ENCODE data around the gene FGD4.
"Not testable (repeated sequence)": the region's sequence is repeated elsewhere in the genome, so short reads cannot be mapped to it uniquely, and the experiment has no call there.

Gene FGD4

DNA sequence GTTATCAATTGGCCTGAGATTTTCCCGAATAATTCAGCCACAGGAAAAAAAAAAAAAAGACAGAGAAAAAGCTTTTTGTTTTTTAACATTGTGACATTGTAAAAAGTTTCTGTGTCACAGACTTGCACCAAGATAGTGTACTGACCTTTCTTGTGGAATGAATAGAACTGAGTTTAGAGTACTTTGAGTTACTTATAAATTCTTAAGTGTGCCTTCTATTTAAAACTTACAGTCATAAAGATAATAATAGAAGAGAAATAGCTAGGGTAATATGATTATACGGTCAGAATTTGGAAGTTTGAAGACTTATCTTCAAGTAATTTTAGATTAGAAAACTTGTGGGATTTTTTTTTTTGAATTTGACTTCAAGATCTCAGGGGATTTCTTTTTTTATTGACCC is 88.8 kb downstream of the FGD4 start:
- in situ Hi-C loops (cut with MboI; ENCODE audit: low sequenced_read_pairs): no loop called here

DNA sequence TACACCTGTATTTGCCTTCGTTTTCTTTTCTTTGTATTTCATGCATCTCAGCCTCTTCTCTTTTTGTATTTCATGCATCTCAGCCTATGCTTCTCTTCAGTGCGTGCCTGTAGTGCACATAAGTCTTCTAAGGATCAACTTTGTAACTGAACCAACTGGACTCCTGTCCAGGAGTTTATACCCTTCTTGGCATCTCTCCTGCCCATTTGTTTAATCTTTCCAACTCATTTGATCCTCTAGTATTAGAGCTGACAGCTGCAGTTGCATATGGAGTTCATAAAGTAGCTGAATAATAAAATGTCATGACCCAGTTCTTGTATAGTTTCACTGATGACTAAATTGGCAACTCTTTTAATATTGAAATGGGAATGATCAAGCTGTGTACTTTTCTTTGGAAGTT is 89.7 kb downstream of the FGD4 start:
- in situ Hi-C loops (cut with MboI; ENCODE audit: low sequenced_read_pairs): no loop called here

DNA sequence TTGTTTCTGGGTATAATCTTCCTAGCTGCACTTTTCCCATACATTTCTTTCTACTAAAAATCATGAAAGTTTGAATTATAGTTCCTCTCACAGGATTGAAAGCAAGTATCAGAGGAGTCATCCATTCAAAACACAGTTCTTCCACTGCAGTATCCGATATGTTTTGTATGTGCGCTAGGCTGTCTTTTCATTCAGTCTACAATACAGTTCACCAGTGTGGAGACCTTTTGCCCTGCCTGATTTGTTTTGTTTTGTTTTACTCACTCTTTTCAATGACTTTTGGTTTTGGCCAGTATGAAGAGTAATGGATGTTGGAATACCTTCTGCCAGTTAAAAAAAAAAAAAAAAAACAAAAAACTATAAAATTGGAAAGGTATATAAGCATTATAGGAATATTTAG is 91.4 kb downstream of the FGD4 start:
- in situ Hi-C loops (cut with MboI; ENCODE audit: low sequenced_read_pairs): no loop called here

DNA sequence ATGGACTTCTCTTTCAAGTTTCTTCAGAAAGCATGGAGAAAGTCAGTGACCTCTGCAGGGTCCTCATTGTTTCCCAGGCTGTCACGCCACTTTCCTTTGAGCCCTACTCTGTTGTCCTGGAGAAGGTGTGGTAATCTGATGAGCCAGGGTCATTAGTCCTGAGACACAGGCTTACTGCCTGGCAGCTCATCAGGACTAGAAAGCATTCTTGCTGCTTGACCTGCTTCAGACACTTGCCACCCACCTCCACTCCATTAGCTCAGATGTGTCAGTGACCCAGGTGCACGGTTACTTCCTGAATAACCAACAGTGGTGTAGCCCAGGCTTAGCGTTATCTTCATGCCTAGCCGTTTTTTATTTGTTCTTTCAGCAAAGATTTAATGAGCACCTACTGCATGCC is 93.9 kb downstream of the FGD4 start:
- in situ Hi-C loops (cut with MboI; ENCODE audit: low sequenced_read_pairs): no loop called here

DNA sequence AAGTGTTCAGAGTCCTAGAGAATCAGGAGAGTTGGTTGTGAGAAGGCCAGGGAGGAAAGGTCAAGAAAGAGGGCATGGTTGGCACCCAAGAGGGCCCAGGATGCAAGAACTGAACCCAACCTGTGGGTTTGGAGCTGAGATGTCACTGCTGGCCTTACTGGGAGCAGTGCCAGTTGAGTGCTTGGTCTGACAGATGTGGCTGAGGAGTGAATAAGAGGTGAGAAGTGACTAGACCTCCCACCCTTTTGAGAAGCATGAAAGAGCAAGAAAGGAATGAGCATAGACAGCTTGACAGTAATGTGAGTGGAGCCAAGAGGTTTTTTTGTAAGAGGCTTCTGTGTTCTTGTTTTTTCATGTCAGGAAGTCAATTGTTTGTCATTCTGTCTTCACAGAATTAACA is 95.3 kb downstream of the FGD4 start:
- in situ Hi-C loops (cut with MboI; ENCODE audit: low sequenced_read_pairs): no loop called here

DNA sequence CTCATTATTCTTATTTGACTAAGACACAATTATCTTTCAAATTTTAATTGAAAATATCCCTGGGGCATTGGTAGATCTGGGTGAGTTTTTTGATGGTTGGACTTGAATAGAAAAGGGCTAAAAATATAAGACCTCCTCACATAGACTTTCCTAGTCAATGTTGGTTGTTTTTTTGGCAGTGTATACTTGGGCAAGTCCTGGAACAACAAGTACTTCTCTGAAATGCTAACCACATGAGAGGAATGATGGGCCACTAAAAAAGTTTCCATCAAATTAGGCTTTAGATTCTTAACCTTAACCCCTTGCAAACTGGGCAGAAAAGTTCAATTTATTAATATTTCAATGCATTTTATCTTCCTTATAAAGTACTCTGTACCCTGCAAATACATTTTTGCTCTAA is 97.6 kb downstream of the FGD4 start:
- in situ Hi-C loops (cut with MboI; ENCODE audit: low sequenced_read_pairs): no loop called here

DNA sequence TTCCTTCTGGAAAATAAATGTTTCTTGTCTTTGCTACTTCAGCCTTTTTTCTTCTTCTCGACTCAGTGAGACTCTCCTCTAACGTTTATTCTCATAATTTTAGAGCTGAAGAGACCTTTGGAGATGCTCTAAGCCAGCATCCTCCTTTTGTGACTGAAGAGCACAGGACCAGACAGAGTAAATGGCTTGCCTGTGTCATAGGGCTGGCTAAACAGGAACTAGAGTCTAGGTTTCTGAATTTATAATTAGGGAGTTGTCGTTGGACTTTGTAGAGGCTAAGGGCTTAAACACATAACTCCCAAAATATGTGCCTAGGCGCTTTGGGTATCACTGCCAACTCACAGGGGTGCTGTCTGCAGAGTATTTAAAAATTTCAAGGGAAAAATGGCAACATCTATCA is 98.5 kb downstream of the FGD4 start:
- in situ Hi-C loops (cut with MboI; ENCODE audit: low sequenced_read_pairs): no loop called here

DNA sequence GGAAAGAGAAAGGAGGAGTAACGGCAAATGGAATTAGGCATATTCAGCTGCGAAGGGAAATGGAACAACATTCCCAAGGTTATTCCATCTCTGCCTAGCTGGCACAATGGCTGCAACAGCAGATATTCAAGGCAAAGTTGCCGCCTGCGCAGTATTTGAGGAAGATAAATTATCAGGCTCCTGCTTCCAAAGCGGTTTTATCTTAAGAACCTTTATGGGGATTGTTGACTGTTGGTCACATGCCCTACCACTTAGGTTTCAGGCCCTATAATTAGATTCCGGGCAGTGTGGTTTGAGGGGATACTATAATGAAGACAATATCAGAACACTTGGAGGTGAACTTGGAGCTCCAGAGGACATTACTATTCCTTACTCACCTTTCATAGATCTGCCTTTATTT is 99.7 kb downstream of the FGD4 start:
- in situ Hi-C loops (cut with MboI; ENCODE audit: low sequenced_read_pairs): no loop called here

DNA sequence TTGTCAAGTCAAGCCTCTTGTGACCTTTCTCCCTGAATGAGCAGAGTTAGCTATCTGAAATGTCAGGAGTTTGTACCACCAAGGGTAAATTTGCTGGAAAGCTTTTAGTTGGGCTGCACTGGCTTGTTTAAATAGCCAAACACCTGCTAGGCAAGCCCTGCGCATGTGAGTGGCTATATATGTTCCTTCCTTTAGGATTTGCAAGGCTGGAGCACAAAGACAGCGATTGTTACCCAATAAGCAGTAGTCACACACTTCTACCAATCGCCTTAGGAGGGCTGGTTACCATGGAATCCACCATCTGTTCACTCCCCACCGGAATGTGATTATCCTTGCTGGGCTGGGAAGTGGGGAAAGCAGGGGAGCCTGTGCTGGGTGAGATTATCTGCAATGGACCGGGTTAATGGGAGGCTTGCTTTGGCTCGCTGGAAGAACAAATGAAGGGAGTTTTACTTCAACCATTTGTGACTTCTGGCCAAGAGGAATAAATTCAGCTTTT is 102.5 kb downstream of the FGD4 start:
- in situ Hi-C loops (cut with MboI; ENCODE audit: low sequenced_read_pairs): no loop called here

DNA sequence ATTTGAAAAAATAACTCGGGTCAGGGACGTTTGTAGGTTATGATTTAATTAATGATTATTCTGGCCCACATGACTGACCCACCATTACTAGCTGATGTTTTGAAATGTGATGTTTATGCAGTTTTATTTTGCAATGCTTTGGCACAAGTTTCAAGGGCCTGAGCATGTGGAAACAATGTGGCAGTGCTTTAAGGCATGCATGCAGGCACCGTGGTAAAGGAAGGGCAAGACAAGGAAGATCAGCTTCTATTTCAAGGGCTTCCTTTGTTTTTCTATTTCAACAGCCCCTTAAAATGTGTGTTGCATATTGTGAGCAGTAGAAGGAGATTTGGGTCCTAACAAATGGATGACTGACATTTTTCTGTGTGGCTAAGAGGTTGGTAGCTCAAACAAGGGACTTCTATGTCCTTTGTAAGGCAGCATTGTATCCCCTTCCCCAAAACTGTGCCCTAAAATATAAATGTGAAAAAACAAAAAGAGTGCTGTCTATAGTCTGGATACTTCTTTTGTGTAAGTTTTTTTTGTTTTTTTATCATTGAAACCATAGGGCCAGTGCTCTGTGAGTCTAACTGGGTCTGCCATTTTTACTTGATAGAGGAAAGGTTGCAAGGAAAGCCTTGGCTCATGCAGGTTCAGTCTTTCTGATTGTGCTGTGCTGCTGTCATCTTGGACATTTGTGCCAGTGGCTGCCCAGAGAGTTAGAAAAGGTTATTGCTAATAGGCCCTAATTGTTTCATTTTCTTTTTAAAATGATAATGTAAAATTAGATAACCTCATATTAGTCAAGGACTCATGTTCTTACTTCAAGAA is 103.5 kb downstream of the FGD4 start:
- in situ Hi-C loops (cut with MboI; ENCODE audit: low sequenced_read_pairs): no loop called here

DNA sequence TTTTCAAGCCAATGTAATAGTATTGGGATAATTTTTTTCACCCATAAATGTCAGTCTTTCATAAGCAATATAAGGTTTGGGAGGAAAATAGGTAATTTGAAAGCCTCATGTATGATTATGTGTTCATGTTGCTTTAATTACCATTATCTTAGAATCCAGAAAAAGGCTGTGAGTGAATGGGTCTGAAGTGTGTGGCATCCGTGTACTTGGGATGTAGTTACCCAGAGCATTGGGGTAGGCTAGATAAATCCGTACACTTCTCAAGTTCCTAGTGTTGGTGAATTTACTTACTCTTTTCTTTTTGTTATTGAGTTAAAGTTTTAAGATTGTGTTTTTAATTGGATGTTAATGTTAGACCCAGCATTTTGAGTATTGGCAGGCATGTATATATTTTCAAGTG is 104.4 kb downstream of the FGD4 start:
- in situ Hi-C loops (cut with MboI; ENCODE audit: low sequenced_read_pairs): no loop called here

DNA sequence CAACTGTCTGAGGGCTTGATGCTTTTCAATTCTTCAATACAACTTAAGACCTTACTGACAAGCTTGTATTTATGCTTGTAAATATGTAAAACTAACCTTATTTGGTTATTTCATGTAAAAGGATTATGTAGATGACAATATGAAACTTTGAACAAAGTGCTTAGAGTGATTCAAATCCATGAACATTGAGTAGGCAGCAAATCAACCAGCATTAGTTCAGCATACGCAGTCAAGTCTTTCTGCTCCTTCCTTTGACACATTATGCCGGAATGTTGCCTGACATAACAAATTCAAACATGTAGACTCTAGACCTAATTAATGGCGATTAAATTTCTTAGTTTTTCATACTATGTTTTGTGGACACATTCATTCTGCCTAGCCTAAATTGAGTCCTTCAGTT is 105.2 kb downstream of the FGD4 start:
- in situ Hi-C loops (cut with MboI; ENCODE audit: low sequenced_read_pairs): no loop called here

DNA sequence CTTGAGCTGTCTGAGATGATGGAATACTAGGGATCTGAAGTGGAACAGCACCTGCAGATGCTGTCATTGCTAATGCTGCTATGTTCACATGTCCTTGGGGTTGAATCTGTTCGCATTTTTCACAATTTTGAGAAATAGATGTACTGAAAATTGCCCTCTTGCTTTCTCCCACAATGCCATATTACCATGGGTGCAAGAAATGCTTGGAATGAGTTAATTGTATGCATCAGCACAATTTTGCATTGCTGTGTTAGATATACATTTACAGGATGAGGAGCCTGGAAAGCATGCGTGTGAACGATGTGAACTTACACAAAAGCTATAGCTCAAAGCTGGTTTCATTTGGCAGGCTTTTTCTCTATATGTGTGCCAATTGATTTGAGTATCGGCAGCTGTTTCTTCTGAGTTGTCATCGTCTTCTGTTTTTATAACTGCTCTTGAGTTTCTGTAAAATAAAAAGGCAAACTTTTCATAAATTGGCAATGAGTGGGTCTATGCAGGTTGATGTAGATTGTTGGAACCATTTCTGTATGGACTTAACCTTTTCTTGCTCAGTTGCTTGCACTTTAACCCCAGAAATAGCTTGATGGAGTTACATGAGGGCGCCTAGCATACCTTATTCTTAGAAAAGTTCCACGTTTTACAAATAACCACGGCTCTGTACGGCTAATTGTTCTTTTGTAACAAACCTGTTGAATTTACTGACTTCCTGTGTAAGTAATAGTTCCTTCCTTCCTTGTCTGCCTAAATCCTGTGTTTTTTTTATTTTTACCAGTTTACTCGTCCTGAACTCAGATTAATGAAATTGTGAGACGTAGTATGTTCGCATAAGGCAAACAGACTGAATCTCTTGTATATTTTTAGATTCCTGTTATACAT is 105.9 kb downstream of the FGD4 start:
- in situ Hi-C loops (cut with MboI; ENCODE audit: low sequenced_read_pairs): no loop called here

DNA sequence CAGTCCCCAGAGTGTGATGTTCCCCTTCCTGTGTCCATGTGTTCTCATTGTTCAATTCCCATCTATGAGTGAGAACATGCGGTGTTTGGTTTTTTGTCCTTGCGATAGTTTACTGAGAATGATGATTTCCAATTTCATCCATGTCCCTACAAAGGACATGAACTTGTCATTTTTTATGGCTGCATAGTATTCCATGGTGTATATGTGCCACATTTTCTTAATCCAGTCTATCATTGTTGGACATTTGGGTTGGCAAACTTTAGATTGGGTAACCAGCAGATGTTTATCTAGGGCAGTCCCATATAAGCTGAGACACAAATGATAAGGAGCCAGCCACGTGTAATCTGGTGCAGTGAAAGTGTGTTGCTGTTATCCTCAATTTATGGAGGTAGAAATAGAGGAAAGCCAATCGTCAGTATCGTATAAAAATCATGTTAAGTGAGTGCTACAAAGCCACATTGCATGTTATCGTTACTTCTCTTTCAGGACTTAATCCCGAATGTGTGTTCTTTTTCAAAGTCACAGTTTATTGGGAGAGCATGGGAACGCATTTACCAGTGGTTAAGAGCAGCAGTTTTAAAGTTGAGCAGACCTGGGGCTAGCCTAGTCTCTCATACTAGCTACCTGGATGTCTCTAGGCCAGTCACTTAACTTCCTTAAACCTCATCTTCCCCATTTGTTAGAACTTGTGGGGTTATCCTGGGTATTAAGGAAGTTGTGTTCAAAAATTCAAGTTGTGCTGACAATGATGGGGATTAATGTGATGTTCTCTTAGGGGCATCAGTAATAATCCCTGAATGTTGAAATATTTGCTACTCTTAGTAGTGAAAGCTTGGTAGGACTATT is 108.0 kb downstream of the FGD4 start:
- in situ Hi-C loops (cut with MboI; ENCODE audit: low sequenced_read_pairs): not testable (repeated sequence)

DNA sequence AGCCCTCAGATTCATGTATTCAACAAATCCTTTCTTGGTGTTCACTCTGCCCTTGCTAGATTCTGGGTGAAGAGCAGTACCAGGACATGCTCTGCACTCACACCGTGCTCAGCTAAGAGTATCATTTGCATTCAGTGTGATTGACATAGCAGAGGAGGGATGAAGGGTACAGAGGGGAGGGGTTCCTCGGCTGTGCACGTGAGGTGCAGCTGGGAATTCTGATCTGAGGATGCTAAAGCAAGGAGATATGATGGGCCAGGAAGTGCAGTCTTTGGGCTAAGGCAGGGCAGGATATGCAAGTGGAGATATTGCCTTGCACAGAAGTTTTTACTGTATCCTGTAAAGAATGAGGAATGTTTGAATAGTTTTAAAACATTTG is 108.6 kb downstream of the FGD4 start:
- in situ Hi-C loops (cut with MboI; ENCODE audit: low sequenced_read_pairs): no loop called here

DNA sequence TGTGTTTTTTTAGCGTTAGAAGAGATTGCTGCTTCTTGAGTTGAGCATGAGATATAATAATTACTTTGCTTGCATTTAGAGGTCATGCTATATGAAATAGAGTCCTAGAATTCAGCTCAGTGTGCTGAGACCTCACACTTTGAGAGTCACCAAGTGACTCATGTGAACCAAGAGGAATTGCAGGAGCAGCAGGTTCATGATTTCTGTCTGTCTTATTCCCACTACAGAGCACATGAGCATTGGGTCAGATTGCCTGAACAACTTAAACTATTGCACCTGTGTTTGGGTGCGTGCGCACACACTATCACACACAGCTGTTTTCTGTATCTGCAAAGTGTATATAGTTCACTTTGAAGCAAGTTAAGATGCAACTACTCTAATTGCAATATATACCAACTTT is 109.3 kb downstream of the FGD4 start:
- in situ Hi-C loops (cut with MboI; ENCODE audit: low sequenced_read_pairs): no loop called here

DNA sequence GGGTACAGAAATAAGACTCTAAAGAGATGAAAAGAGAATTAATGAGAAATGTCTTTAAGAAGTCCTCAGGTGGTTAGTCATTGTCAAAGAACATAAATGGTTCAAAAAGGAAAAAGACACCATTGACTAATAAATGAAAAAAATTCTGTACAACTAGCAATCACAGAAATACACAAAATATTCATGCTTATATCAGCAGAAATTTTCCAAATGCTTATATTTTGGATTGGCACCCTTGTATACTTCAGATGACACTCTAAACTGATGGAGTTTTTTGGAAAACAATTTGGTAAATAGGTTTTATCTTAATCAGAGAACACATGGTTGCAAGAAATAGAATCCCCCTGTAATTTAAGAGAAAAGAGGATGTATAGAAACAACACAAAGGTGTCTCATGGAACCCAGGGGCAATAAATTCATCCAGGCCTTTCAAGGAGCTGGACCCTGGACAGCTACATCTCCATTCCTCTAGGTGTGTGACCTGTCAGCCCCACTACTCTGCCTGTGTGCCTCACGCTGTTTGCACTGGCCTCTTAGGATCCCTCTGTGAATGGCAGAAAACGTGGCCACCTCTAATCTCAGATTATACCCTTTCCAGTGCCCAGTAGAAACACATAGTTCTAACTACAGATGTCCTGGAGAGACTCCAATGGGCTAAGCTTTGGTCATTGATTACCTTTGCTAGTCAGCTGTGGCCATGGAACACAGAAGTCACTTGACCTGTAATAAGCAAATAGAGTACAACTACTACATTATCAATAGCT is 110.2 kb downstream of the FGD4 start:
- in situ Hi-C loops (cut with MboI; ENCODE audit: low sequenced_read_pairs): no loop called here

DNA sequence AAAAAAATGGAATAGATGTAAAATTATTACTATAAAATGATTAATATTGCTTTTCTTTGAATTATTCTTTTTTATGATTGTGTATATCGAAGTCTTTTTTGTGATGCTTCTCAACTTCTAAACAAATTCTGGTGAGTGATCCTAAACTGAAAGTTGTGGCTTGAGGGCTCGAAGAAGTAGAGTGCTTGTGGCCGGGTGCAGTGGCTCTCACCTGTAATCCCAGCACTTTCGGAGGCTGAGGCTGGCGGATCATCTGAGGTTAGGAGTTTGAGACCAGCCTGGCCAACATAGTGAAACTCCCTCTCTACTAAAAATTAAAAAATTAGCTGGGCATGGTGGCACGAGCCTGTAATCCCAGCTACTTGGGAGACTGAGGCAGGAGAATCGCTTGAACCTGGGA is 112.6 kb downstream of the FGD4 start:
- in situ Hi-C loops (cut with MboI; ENCODE audit: low sequenced_read_pairs): not testable (repeated sequence)

DNA sequence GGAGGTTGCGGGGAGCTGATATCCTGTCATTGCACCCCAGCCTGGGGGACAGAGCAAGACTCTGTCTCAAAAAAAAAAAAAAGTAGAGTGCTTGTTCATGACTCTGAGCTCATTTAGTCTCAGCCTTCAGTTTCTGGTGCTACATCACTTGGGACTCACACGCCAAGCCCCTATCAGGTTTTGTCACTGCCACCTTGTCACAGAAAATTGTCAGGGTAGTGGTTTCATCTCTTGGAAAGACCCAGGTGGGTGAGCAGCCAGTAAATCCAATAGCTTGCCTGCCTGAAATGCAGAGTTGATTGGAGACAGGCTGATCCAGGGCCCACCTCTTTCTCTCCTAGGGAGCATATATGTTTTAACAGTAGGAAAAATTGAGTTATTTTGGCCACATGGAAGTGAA is 113.0 kb downstream of the FGD4 start:
- in situ Hi-C loops (cut with MboI; ENCODE audit: low sequenced_read_pairs): no loop called here

DNA sequence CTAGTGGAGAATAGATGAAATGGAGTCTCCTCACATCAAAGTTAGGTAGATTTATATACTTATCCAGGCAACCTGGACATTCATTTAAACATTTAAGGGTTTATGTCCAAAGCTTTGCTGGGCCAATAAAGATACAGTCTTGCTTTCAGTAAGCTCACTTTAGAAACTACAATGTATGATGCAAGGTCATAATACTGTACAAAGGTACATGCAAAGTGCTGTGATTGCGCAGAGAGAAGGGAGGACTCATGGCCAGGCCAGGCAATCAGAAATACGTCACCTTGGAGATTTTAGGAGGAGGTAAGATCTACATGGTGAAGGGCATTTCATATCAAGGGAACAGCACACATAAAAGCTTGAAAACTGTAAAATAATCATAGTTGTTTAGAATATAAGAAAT is 113.6 kb downstream of the FGD4 start:
- in situ Hi-C loops (cut with MboI; ENCODE audit: low sequenced_read_pairs): no loop called here

Measured in HL-60/S4 (cell line).